Spleen (tissue), 7 donors: ENCODE data around the gene EPHB2.

Experiments used
- CTCF ChIP-seq, 11 experiments: fragments of 200-600 bp in 7 of 11; fragments of 450-650 bp in 4 of 11; sonication (generic) in 4 of 11; IDR thresholded peaks in 8 of 11; conservative IDR thresholded peaks in 3 of 11; 1 replicate in 7 of 11; 2 replicates in 4 of 11; pipeline versions ENCODE4 v1.4.0 to v1.8.0; 2016 to 2021; ENCODE audit warnings: antibody characterized with exemption in 11 of 11, inconsistent platforms in 4 of 11, mild to moderate bottlenecking in 1 of 11
- POLR2A ChIP-seq, 3 donors: fragments of 450-650 bp; IDR thresholded peaks; one replicate each; pipeline ENCODE4 v1.5.1; 2017; ENCODE audit warnings: antibody characterized with exemption in 3 of 3, mild to moderate bottlenecking in 1 of 3
- POLR2AphosphoS5 ChIP-seq, 3 donors: sonication (generic); formaldehyde crosslinking; IDR thresholded peaks; one replicate each; pipeline ENCODE4 v1.5.1; 2017; ENCODE audit warnings: antibody characterized with exemption in 3 of 3
- donor health status: DM: no; HTN: no; CAD: no; lungs with moderate emphysema.
- donor health status: DM: no; HTN: no; CAD: no.
- donor health status: DM: no; HTN: no; CAD: no.

GRCh38 chr1:22784737-22785136 is 74.1 kb downstream of the EPHB2 start:
- no peak for TF ChIP-seq CTCF (IDR thresholded peaks at IDR 0.05 in 8 of 11, conservative IDR thresholded peaks at IDR 0.05 in 3 of 11)
- TF ChIP-seq POLR2AphosphoS5 (IDR thresholded peaks at IDR 0.05), result no peak
- TF ChIP-seq POLR2A (IDR thresholded peaks at IDR 0.05), result no peak
